SK-N-SH treated with all-trans-retinoic acid at 6 μM for 48 hours (cell line): ENCODE results near the gene STARD3.

Source experiments
- ATAC-seq: fragments of 200-7000 bp; cut with Tn5 transposase; 3 replicates; pipeline ENCODE4 v1.9.1; 2020; ENCODE audit warnings: mild to moderate bottlenecking, moderate library complexity
- ARNTL ChIP-seq: fragments of 450-650 bp; formaldehyde crosslinking; IDR thresholded peaks from 2 replicates; pipeline ENCODE4 v1.5.0; 2020; ENCODE audit warnings: low read depth, mild to moderate bottlenecking, moderate library complexity, borderline replicate concordance
- BACH2 ChIP-seq: fragments of 250-450 bp; sonication (Bioruptor Pico); IDR thresholded peaks from 2 replicates; pipeline ENCODE4 v1.9.0; 2021; ENCODE audit warnings: mild to moderate bottlenecking, borderline replicate concordance
- CSDC2 ChIP-seq: fragments of 250-450 bp; sonication (Bioruptor Pico); IDR thresholded peaks from 2 replicates; pipeline ENCODE4 v1.5.0; 2020; ENCODE audit warnings: mild to moderate bottlenecking, moderate library complexity
- CSRNP3 ChIP-seq: fragments of 250-450 bp; sonication (Bioruptor Pico); IDR thresholded peaks from 2 replicates; pipeline ENCODE4 v1.5.1; 2021; ENCODE audit warnings: mild to moderate bottlenecking, moderate library complexity
- ESRRG ChIP-seq: fragments of 250-450 bp; sonication (Bioruptor Pico); IDR thresholded peaks from 2 replicates; pipeline ENCODE4 v1.6.1; 2021; ENCODE audit warnings: mild to moderate bottlenecking
- GLIS3 ChIP-seq: fragments of 250-450 bp; sonication (Bioruptor Pico); IDR thresholded peaks from 2 replicates; pipeline ENCODE4 v1.5.0; 2020; ENCODE audit warnings: mild to moderate bottlenecking, moderate library complexity
- OSR1 ChIP-seq: fragments of 250-450 bp; sonication (Bioruptor Pico); IDR thresholded peaks from 2 replicates; pipeline ENCODE4 v1.8.0; 2022; ENCODE audit warnings: moderate library complexity, mild to moderate bottlenecking, inconsistent platforms
- PATZ1 ChIP-seq: fragments of 250-450 bp; sonication (Bioruptor Pico); IDR thresholded peaks from 2 replicates; pipeline ENCODE4 v1.8.0; 2020; ENCODE audit warnings: mild to moderate bottlenecking, moderate library complexity, borderline replicate concordance
- PPARA ChIP-seq: fragments of 250-450 bp; sonication (Bioruptor Pico); IDR thresholded peaks from 2 replicates; pipeline ENCODE4 v1.5.0; 2020; ENCODE audit warnings: mild to moderate bottlenecking, borderline replicate concordance
- SNAI2 ChIP-seq: fragments of 250-450 bp; sonication (Bioruptor Pico); IDR thresholded peaks from 2 replicates; pipeline ENCODE4 v1.5.0; 2020; ENCODE audit warnings: mild to moderate bottlenecking, moderate library complexity
- TCF4 ChIP-seq: fragments of 250-450 bp; sonication (Bioruptor Pico); IDR thresholded peaks from 2 replicates; pipeline ENCODE4 v1.8.0; 2021; ENCODE audit warnings: mild to moderate bottlenecking, moderate library complexity, borderline replicate concordance
- TOX ChIP-seq: fragments of 250-450 bp; sonication (Bioruptor Pico); IDR thresholded peaks from 2 replicates; pipeline ENCODE4 v1.8.0; 2021; ENCODE audit warnings: mild to moderate bottlenecking, moderate library complexity, borderline replicate concordance
- ZC3H10 ChIP-seq: fragments of 250-450 bp; sonication (Bioruptor Pico); IDR thresholded peaks from 2 replicates; pipeline ENCODE4 v1.5.1; 2021; ENCODE audit warnings: mild to moderate bottlenecking, moderate library complexity
- ZFP30 ChIP-seq: fragments of 450-650 bp; formaldehyde crosslinking; IDR thresholded peaks from 2 replicates; pipeline ENCODE4 v1.5.0; 2022; ENCODE audit warnings: mild to moderate bottlenecking, moderate library complexity
- ZNF565 ChIP-seq: fragments of 450-650 bp; formaldehyde crosslinking; conservative IDR thresholded peaks from 2 replicates; pipeline ENCODE4 v1.5.0; 2020; ENCODE audit warnings: low read depth, mild to moderate bottlenecking, moderate library complexity
- ZNF8 ChIP-seq: fragments of 450-650 bp; formaldehyde crosslinking; IDR thresholded peaks from 2 replicates; pipeline ENCODE4 v1.5.0; 2020; ENCODE audit warnings: mild to moderate bottlenecking, moderate library complexity
- TF ChIP-seq, protein P1 (sequence below): fragments of 250-450 bp; sonication (Bioruptor Pico); IDR thresholded peaks from 2 replicates; pipeline ENCODE4 v1.5.1; 2020; ENCODE audit warnings: low read depth, mild to moderate bottlenecking, moderate library complexity
- TF ChIP-seq, protein P2 (sequence below): fragments of 250-450 bp; sonication (Bioruptor Pico); IDR thresholded peaks from 2 replicates; pipeline ENCODE4 v1.5.0; 2020; ENCODE audit warnings: mild to moderate bottlenecking, moderate library complexity
- TF ChIP-seq, protein P3 (sequence below): fragments of 250-450 bp; sonication (Bioruptor Pico); IDR thresholded peaks from 2 replicates; pipeline ENCODE4 v1.8.0; 2021; ENCODE audit warnings: low read depth, mild to moderate bottlenecking, moderate library complexity, borderline replicate concordance

Gene STARD3

DNA sequence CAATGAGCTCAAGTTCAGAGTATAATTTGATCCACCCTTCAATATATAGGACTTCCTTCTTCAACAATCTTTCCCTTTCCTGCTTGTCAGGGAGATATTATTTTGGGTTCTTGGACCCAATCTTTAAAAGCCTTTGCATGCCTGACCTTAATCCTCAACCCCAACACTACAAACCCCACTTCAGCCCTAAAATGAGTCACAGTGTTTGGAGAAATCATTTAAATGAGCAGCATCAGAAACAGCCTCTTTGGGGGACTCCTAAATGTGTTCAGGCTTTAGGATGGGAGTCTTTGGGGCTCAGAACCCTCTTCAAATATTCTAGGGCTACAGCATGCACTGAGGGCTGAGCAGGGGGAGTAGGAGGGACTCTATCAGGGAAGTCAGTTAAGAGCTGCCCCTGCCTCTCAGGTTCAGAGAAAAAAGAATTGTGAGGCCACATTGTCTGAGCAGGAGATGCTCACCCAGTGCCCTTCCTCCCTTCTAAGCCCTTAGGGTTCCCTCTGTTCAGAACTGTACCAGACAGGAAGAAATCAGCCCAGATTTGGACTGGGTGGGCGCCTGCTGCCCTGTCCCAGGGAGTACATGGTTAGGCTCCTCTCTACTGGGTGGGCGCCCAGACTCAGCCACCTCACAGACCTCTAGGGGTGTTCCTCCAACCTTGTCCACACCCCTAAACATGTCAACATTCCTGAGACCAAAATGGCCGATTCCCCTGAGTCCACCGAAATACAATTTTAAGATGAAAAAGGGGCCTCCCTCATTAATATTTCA is 34.2 kb upstream of the STARD3 start:
- no peak for ATAC-seq
- no peak for TF ChIP-seq ZFP30
- TF ChIP-seq, protein P1, sequence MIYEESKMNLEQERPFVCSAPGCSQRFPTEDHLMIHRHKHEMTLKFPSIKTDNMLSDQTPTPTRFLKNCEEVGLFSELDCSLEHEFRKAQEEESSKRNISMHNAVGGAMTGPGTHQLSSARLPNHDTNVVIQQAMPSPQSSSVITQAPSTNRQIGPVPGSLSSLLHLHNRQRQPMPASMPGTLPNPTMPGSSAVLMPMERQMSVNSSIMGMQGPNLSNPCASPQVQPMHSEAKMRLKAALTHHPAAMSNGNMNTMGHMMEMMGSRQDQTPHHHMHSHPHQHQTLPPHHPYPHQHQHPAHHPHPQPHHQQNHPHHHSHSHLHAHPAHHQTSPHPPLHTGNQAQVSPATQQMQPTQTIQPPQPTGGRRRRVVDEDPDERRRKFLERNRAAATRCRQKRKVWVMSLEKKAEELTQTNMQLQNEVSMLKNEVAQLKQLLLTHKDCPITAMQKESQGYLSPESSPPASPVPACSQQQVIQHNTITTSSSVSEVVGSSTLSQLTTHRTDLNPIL (CRISPR knock-in tag), result no peak
- TF ChIP-seq CSDC2, result no peak
- no peak for TF ChIP-seq ZNF8 (CRISPR knock-in tag)
- TF ChIP-seq PATZ1 (CRISPR knock-in tag), result no peak
- no peak for TF ChIP-seq CSRNP3
- TF ChIP-seq ESRRG, result no peak
- TF ChIP-seq OSR1, result no peak
- TF ChIP-seq BACH2 (CRISPR knock-in tag), result no peak
- no peak for TF ChIP-seq ARNTL (CRISPR knock-in tag)
- no peak for TF ChIP-seq ZNF565
- TF ChIP-seq GLIS3 (CRISPR knock-in tag), result no peak
- no peak for TF ChIP-seq SNAI2 (CRISPR knock-in tag)
- TF ChIP-seq, protein P2, sequence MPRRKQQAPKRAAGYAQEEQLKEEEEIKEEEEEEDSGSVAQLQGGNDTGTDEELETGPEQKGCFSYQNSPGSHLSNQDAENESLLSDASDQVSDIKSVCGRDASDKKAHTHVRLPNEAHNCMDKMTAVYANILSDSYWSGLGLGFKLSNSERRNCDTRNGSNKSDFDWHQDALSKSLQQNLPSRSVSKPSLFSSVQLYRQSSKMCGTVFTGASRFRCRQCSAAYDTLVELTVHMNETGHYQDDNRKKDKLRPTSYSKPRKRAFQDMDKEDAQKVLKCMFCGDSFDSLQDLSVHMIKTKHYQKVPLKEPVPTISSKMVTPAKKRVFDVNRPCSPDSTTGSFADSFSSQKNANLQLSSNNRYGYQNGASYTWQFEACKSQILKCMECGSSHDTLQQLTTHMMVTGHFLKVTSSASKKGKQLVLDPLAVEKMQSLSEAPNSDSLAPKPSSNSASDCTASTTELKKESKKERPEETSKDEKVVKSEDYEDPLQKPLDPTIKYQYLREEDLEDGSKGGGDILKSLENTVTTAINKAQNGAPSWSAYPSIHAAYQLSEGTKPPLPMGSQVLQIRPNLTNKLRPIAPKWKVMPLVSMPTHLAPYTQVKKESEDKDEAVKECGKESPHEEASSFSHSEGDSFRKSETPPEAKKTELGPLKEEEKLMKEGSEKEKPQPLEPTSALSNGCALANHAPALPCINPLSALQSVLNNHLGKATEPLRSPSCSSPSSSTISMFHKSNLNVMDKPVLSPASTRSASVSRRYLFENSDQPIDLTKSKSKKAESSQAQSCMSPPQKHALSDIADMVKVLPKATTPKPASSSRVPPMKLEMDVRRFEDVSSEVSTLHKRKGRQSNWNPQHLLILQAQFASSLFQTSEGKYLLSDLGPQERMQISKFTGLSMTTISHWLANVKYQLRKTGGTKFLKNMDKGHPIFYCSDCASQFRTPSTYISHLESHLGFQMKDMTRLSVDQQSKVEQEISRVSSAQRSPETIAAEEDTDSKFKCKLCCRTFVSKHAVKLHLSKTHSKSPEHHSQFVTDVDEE, result no peak
- no peak for TF ChIP-seq PPARA (CRISPR knock-in tag)

DNA sequence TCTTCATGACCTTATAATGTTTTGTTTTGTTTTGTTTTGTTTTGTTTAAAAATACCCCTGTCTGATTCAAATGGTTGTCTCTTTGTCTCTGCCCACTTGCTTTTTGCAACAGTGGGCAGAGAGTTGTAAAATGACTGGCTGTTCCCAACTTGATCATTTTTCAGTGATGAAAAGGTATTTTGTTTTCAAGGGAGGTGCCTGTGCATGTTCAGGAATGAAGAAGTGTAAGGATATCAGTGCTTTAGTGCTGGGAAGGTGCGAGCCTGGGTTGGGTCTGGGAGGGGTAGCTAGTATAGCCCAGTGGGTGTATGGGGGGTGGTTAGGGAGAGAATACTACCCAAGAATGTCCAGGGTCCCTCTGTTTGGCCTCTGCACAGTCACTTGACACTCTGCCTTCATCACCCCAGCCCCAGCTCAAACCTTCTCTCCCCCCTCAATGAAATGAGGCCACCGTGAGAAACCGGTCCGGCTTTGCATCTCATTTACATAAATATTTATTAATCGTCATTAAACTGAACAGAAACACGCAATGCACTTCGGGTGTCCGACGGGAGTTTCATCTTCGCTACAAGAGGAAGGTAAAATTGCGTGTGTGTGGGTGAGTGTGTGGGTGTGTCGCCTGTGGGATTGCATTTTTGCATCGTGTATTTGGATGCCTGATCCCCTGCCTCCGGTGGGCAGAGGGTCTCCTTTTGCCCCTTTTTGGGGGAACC is 33.5 kb upstream of the STARD3 start:
- no peak for TF ChIP-seq TCF4 (CRISPR knock-in tag)
- no peak for TF ChIP-seq ZC3H10 (CRISPR knock-in tag)
- no peak for TF ChIP-seq ESRRG
- no peak for TF ChIP-seq TOX (CRISPR knock-in tag)
- no peak for TF ChIP-seq PPARA (CRISPR knock-in tag)

GRCh38 chr17:39604911-39605491 is 31.9 kb upstream of the STARD3 start:
- TF ChIP-seq SNAI2 (CRISPR knock-in tag), result no peak
- TF ChIP-seq, protein P3, sequence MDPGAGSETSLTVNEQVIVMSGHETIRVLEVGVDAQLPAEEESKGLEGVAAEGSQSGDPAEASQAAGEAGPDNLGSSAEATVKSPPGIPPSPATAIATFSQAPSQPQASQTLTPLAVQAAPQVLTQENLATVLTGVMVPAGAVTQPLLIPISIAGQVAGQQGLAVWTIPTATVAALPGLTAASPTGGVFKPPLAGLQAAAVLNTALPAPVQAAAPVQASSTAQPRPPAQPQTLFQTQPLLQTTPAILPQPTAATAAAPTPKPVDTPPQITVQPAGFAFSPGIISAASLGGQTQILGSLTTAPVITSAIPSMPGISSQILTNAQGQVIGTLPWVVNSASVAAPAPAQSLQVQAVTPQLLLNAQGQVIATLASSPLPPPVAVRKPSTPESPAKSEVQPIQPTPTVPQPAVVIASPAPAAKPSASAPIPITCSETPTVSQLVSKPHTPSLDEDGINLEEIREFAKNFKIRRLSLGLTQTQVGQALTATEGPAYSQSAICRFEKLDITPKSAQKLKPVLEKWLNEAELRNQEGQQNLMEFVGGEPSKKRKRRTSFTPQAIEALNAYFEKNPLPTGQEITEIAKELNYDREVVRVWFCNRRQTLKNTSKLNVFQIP (CRISPR knock-in tag), result no peak
- no peak for TF ChIP-seq GLIS3 (CRISPR knock-in tag)
- TF ChIP-seq ARNTL (CRISPR knock-in tag), result no peak
- TF ChIP-seq, protein P1 (CRISPR knock-in tag), result no peak
- no peak for ATAC-seq

More for the DNA sequence above, 33.5 kb upstream of the STARD3 start:
- ATAC-seq, result no peak
